ENCODE results near the gene TAF4B. TPM values are rescaled to one million over a fixed set of nuclear protein-coding genes. Genes with fewer than 3 reads are reported as not detected.

TAF4B gene
- total and polyA plus RNA-seq, 2 of the 8 experiments (the other 6 are each of a cell fraction or from before 2014, with no cell fraction given) = 9.3 to 19.8 TPM

DNA sequence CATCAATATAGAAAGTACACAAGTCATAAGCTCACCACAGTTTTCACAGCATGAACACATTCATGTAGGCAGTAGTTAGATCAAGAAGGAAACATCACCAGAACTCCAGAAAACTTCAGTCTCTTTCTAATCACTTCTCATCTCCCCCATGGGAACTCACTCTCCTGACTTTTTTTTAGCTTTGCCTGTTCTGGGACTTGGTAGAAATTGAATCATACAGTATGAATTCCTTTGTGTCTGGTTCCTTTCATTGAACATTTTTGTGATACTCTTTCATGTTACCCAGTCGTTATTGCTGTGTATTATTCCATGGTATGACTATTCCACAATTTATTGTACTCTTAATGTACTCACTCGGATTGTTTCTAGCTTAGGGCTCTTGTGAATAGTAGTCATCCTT, 160.2 kb downstream of the TAF4B start:
- Histone ChIP-seq H2BK5ac (ENCODE audit: low read depth, low read length) (no peak overlapping the region), H3K9me3 (ENCODE audit: insufficient read depth in 2 of 2, low read depth in 1 of 2, low read length in 1 of 2) (no peaks in the 10 kb centered on the region), H3K4me1 (replicated peaks in 1 of 4; ENCODE audit: control insufficient read depth in 3 of 4, insufficient read depth in 4 of 4, low read length in 3 of 4) (no peaks in the 10 kb centered on the region), H2BK20ac (ENCODE audit: low read length) (no peak overlapping the region), H3K23me2 (ENCODE audit: low read depth, low read length) (no peaks in the 10 kb centered on the region), H2BK12ac (ENCODE audit: low read depth, low read length) (no peak overlapping the region), H4K8ac (ENCODE audit: extremely low read depth, insufficient read depth, low read length) (no peak overlapping the region), H3K79me2 (ENCODE audit: control insufficient read depth in 1 of 2, insufficient read depth in 2 of 2, low read length in 2 of 2) (no peaks in the 10 kb centered on the region), H3K14ac (ENCODE audit: insufficient read length) (no peak overlapping the region), H3K27ac (ENCODE audit: low read depth, low read length) (no peak overlapping the region), H4K20me1 (replicated peaks in 1 of 2; ENCODE audit: control insufficient read depth in 1 of 2, insufficient read depth in 2 of 2, low read length in 2 of 2) (no peaks in the 10 kb centered on the region), H3K79me1 (ENCODE audit: low read depth, low read length) (no peaks in the 10 kb centered on the region), H2BK120ac (replicated peaks; ENCODE audit: low read depth, low read length) (no peak overlapping the region), H3K18ac (ENCODE audit: extremely low read depth, low read length) (no peak overlapping the region), H3K4ac (replicated peaks; ENCODE audit: insufficient read length, low read depth, low read length) (no peak overlapping the region), H2AFZ (ENCODE audit: low read length) (no peak overlapping the region), H3K23ac (ENCODE audit: insufficient read length) (no peak overlapping the region), H4K5ac (ENCODE audit: insufficient read length, low read depth, low read length) (no peak overlapping the region), H2BK15ac (ENCODE audit: low read length) (no peak overlapping the region), H2AK5ac (ENCODE audit: low read depth, low read length) (no peak overlapping the region), H3K9ac (replicated peaks in 1 of 4; ENCODE audit: extremely low read depth in 1 of 4, low read depth in 3 of 4, low read length in 3 of 4) (no peak overlapping the region), H3K56ac (replicated peaks; ENCODE audit: insufficient read length, low read depth, low read length) (no peak overlapping the region), H3K27me3 (replicated peaks in 1 of 4; ENCODE audit: control insufficient read depth in 3 of 4, extremely low read depth in 1 of 4, insufficient read depth in 3 of 4, low read length in 3 of 4) (no peaks in the 10 kb centered on the region), H4K91ac (replicated peaks; ENCODE audit: insufficient read length, low read length) (no peak overlapping the region), H3K4me2 (ENCODE audit: insufficient read depth in 1 of 2, low read depth in 2 of 2, low read length in 2 of 2) (no peak overlapping the region), H3K36me3 (ENCODE audit: control insufficient read depth in 2 of 4, insufficient read depth in 4 of 4, low read length in 3 of 4) (peaks cover 4 to 8% (median 5%) of the 10 kb centered on the region in 4 experiments; a peak in 5 of 8 replicates), H3K4me3 (ENCODE audit: extremely low read depth in 1 of 4, insufficient read depth in 2 of 4, low read depth in 3 of 4, low read length in 4 of 4) (no peak overlapping the region)
- CTCF ChIA-PET (ENCODE audit: partially characterized antibody) = interaction anchor here (0.8 to 1.6 kb wide), 4 partner anchors 9 to 264 kb away, joined by 3 to 7 read pairs (median 4); no protein-coding TSS in a partner anchor
- WGBS, 2 experiments (ENCODE audit: extremely low coverage in 1 of 2, insufficient coverage in 1 of 2, insufficient read length in 1 of 2, insufficient replicate concordance in 2 of 2, low coverage in 1 of 2, low lambda C conversion rate in 2 of 2, missing lambda C conversion rate in 1 of 2) = 94% methylated on average over 2 of the region's 2 CpGs; no CpG with 5 or more reads in 1 of the 2 experiments
- POLR2A ChIA-PET (ENCODE audit: partially characterized antibody) = no interaction called here
- DNase-seq (ENCODE audit: low read depth in 1 of 2, low spot score in 2 of 2) (no peak), FAIRE-seq (no peak)
- no peak for TF ChIP-seq CHD1 (IDR thresholded peaks at IDR 0.05; ENCODE audit: low read depth, low read length)
- no peak for TF ChIP-seq JUN (IDR thresholded peaks at IDR 0.05; ENCODE audit: low read depth, low read length)
- no peak for TF ChIP-seq ATF3 (IDR thresholded peaks at IDR 0.05; ENCODE audit: insufficient read depth, low read depth, low read length)
- no peak for TF ChIP-seq KDM5A (IDR thresholded peaks at IDR 0.05; ENCODE audit: low read length)
- TF ChIP-seq TEAD4 (IDR thresholded peaks at IDR 0.05; ENCODE audit: low read depth, low read length) = no peak
- TF ChIP-seq HDAC2 (IDR thresholded peaks at IDR 0.05; ENCODE audit: borderline replicate concordance in 1 of 2, low read depth in 2 of 2, low read length in 2 of 2) = no peak
- no peak for TF ChIP-seq ZNF274 (IDR thresholded peaks at IDR 0.05; ENCODE audit: borderline replicate concordance, extremely low read depth, low read length)
- TF ChIP-seq BACH1 (IDR thresholded peaks at IDR 0.05; ENCODE audit: low read length) = no peak
- TF ChIP-seq RXRA (IDR thresholded peaks at IDR 0.05; ENCODE audit: insufficient read depth, low read depth, low read length) = no peak
- no peak for TF ChIP-seq JUND (IDR thresholded peaks at IDR 0.05; ENCODE audit: low read length)
- no peak for TF ChIP-seq TAF1 (IDR thresholded peaks at IDR 0.05; ENCODE audit: low read depth, low read length)
- no peak for TF ChIP-seq SUZ12 (IDR thresholded peaks at IDR 0.05; ENCODE audit: low read length)
- TF ChIP-seq SIN3A (conservative IDR thresholded peaks at IDR 0.05 in 1 of 2, IDR thresholded peaks at IDR 0.05 in 1 of 2; ENCODE audit: low read depth in 1 of 2, low read length in 2 of 2) = no peak
- TF ChIP-seq BRCA1 (IDR thresholded peaks at IDR 0.05; ENCODE audit: low read depth, low read length) = no peak
- TF ChIP-seq TBP (IDR thresholded peaks at IDR 0.05; ENCODE audit: low read depth, low read length) = no peak
